H7 (cell line): Measurements from ENCODE around the gene IQGAP1. TPM values are rescaled to one million over a fixed set of nuclear protein-coding genes. Genes with fewer than 3 reads are reported as not detected.
A peak's percentile ranks its signal among the peaks of the same experiment; 100 is the strongest.
"Not testable (repeated sequence)": the region's sequence is repeated elsewhere in the genome, so short reads cannot be mapped to it uniquely, and the experiment has no call there.

Experiments
- DNase-seq: peaks from one replicate; pipeline ENCODE4 v3.0.0; 2012
- H3K27me3 ChIP-seq: 2 replicates; pipeline ENCODE4 v1.6.0; 2011; ENCODE audit warnings: mild to moderate bottlenecking, low read length; ENCODE audit not compliant: control insufficient read depth, insufficient read depth
- H3K36me3 ChIP-seq: replicated peaks from 2 replicates; pipeline ENCODE4 v1.5.1; 2011; ENCODE audit warnings: low read length; ENCODE audit not compliant: control insufficient read depth, insufficient read depth
- H3K4me3 ChIP-seq: 2 replicates; pipeline ENCODE4 v1.5.1; 2011; ENCODE audit warnings: low read depth, mild to moderate bottlenecking, control low read depth, low read length, moderate library complexity; ENCODE audit not compliant: insufficient read depth
- total RNA-seq: library from RNA; depleted of rRNA; stranded (reverse); fragments of >200 nt; shearing (Covaris generic); gene quantifications from 2 replicates; pipeline ENCODE4 v1.2.3, GENCODE V29; 2014

The IQGAP1 gene
- total RNA-seq, 1 experiment from 2014 or later = 74.7 TPM

DNA sequence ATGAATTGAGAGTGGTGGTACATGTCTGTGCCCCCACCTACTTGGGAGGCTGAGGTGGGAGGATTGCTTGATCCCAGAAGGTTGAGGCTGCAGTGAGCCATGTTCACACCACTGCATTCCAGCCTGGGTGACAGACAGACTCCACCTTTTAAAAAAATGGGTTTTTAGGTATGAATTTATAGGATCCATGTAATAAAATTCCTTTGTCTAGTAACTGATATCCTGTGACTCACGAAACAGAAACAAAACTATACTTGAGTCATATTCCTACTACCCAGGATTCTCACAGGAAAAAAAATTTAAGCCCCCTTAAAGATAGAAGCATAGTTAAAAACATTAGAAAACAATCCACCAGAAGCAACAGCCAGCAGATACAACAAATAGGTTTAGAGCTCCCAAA is 131.6 kb downstream of the IQGAP1 start:
- Histone ChIP-seq H3K27me3 (no peaks in the 10 kb centered on the region), H3K4me3 (no peak overlapping the region), H3K36me3 (no peaks in the 10 kb centered on the region)
- no peak for DNase-seq

DNA sequence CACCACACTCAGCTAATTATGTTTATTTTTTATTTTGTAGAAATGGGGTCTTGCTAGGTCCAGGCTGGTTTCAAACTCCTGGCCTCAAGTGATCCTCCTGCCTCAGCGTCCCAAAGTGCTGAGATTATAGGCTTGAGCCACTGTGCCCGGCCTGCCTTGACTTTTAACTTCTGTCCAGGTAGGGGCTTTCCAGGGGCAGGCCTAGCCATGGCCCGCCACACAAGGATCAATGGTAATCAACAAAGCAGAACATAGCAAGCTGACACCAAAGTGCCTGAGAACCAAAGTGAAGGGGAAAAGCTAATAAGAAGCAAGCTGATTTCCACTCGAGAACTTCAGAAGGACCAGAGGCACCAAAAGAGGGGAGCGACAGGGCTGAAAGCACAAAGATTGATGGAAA is 132.3 kb downstream of the IQGAP1 start:
- DNase-seq = no peak
- Histone ChIP-seq H3K4me3 (no peak overlapping the region), H3K27me3 (no peaks in the 10 kb centered on the region), H3K36me3 (no peaks in the 10 kb centered on the region)

- no peak overlapping the region for H3K4me3 ChIP-seq
- peaks cover 1% of the 10 kb centered on the region for H3K27me3 ChIP-seq
- H3K36me3 ChIP-seq = no peaks in the 10 kb centered on the region
- no peak for DNase-seq
Observed at GRCh38 chr15:90523373-90523772, 135.3 kb downstream of the IQGAP1 start.

GRCh38 chr15:90524018-90524803 is 136.2 kb downstream of the IQGAP1 start:
- not testable (repeated sequence) for H3K4me3 ChIP-seq, DNase-seq, H3K27me3 ChIP-seq, H3K36me3 ChIP-seq

- H3K27me3 ChIP-seq = peaks cover 39% of the 10 kb centered on the region
- no peaks in the 10 kb centered on the region for H3K36me3 ChIP-seq
Observed at GRCh38 chr15:90529011-90529370, 140.9 kb downstream of the IQGAP1 start.

DNA sequence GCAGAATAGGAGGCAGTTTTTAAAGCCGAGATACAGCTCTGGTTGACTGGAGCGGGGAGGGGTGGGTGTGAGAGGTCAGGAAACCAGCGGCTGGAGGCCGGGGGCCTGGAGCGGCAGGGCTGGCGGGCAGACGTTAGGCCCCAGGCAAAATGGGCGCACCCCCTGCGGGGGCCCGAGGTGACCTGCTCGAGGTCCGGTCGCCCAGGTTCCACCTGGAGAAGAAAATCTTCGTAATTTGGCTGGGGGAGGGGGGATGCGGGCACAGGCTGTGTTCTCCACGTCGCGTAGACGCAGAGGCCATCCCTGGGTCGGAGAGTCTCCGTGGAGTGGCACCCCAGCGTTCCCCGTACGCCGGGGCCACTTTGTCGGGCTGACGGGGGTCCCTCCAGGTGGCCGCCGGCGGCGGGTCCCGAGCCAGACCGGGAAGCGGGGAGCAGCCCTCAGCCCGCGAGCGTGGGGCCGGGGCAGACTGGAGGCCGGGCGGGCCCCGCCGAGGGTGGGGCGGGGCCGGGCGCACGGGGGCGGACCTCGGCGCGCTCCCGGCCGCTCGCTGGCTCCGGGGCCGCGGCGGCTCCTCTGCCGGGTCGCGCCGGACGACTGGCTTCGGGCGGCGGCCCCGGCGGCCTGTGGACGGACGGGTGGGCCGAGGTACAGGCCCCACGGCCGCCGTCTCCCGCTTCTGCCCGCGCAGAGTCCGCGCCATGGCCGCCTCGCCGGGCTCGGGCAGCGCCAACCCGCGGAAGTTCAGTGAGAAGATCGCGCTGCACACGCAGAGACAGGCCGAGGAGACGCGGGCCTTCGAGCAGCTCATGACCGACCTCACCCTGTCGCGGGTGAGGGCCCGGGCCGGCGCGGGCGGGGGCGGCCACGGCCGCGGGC is 141.6 kb downstream of the IQGAP1 start, which contains the start of gene CRTC3:
TSS of gene CRTC3 (plus strand) at position 553 of the 879 bp plus-strand sequence. CDS start at position 702, 149 bp downstream.
- peak; percentile 94 for DNase-seq
- Histone ChIP-seq H3K36me3 (no peaks in the 10 kb centered on the region), H3K27me3 (peaks cover 39% of the 10 kb centered on the region), H3K4me3 (peak within 1 kb of the TSS; percentile 67)

More at GRCh38 chr15:90529011-90529370, 140.9 kb downstream of the IQGAP1 start:
- peak overlapping the region; percentile 67; the same call in 1 of the 2 replicates for H3K4me3 ChIP-seq
- no peak for DNase-seq

DNA sequence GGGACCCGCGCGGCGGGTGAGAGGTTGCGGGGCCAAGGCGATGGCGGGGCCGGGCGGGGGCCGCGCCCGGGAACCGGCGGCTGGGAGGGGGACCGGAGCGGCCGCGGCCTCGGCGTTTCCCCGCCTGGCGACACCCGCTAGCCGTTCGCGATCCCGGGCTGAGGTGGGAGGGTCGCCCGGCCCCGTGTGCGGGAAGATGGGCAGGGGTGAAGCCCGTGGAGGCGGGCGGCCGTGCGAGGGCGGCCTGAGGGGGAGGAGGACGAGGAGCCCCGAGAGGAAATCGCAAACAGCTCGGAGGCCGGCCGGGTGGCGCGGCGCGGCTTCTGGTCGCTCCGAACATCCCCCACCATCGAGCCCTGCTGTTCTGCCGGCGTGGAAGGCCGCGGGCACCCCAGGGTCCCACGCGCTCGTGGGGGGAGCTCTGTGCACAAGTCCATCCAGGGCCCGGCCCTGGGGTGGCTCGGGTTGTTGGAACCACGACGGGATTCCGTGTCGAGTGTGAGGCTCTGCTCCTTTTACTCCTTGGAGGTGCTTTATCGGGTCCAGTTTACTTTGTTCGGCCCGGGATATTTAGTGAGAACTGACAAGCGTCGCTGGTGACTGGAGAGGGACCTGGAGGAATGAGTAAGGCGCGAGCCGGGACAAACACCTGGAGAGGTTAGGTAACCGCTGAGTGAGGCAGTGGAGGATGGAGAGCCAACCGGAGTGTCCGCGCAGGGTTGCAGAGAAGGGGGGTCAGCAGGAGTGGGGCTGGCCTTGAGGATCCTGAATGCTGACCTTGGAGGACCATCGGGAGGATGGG is 142.4 kb downstream of the IQGAP1 start:
- no peaks in the 10 kb centered on the region for H3K36me3 ChIP-seq
- peak overlapping the region; percentile 62 for H3K4me3 ChIP-seq
- H3K27me3 ChIP-seq = peaks cover 39% of the 10 kb centered on the region
- peak; percentile 87 for DNase-seq

DNA sequence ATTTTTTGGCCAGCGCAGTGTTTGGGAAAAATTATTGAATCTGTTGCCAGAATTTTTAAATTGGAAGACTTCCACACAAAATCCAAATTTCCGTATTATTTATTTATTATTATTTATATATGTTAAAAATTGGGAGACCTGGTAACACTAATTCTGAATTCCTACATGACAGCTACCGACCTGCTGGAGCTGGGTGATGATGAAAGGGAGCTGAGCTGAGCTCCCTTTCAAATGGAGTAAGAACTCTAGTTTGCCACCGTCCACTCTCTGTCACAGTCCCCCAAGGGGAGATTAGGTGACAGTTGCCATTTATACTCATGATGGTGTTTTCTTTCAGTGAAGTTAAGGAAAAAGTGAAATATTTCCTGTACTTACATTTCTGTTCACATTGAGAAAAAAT is 143.1 kb downstream of the IQGAP1 start:
- H3K36me3 ChIP-seq = no peaks in the 10 kb centered on the region
- peaks cover 39% of the 10 kb centered on the region for H3K27me3 ChIP-seq
- DNase-seq = peak; percentile 51
- no peak overlapping the region for H3K4me3 ChIP-seq

GRCh38 chr15:90535254-90535653 is 147.2 kb downstream of the IQGAP1 start:
- Histone ChIP-seq H3K36me3 (no peaks in the 10 kb centered on the region), H3K27me3 (peaks cover 21% of the 10 kb centered on the region), H3K4me3 (no peak overlapping the region)
- DNase-seq = no peak

DNA sequence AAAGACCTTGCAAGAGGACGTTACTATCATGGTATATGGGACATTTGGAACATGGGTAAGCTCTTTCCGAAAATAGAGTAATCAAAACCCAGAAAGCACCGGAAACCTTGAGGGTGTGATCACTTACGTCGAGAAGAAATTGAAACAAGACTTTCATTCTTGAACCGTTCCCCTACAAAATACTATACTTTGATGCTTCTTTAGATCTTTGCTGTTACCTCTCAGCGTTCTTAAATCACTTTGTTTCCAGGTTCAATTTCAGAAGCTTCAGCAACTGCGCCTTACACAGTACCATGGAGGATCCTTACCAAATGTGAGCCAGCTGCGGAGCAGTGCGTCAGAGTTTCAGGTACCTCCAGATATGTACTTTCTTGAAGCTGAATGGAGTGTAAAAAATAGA is 151.7 kb downstream of the IQGAP1 start:
- H3K27me3 ChIP-seq = no peaks in the 10 kb centered on the region
- H3K4me3 ChIP-seq = no peak overlapping the region
- no peaks in the 10 kb centered on the region for H3K36me3 ChIP-seq
- DNase-seq = no peak

- Histone ChIP-seq H3K36me3 (no peaks in the 10 kb centered on the region), H3K27me3 (no peaks in the 10 kb centered on the region), H3K4me3 (no peak overlapping the region)
- DNase-seq = no peak
Observed at GRCh38 chr15:90540768-90541167, 152.7 kb downstream of the IQGAP1 start.

- Histone ChIP-seq H3K4me3 (no peak overlapping the region), H3K27me3 (no peaks in the 10 kb centered on the region), H3K36me3 (no peaks in the 10 kb centered on the region)
- no peak for DNase-seq
Observed at GRCh38 chr15:90545095-90545494, 157.1 kb downstream of the IQGAP1 start.

GRCh38 chr15:90547540-90547939 is 159.5 kb downstream of the IQGAP1 start:
- DNase-seq = no peak

DNA sequence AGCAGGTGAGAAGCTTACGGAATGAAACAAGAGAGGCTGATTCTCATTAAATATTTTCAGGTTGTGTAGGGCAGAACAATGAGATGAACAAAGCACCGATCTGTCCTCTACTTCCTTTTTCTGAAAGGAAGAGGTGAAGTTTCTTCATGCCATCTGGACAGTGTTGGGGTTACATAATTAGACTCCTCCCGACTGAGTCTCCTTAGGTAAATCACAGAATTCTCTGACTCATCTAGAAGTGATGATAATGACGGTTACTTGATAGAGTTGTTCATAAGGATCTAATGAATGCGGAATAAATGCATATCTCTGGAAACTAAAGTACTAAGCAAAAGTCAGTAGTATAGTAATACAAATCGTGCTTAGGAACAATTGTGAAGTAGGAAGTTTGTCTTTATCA is 162.9 kb downstream of the IQGAP1 start:
- no peaks in the 10 kb centered on the region for H3K27me3 ChIP-seq
- H3K36me3 ChIP-seq = no peaks in the 10 kb centered on the region
- no peak for DNase-seq
- H3K4me3 ChIP-seq = no peak overlapping the region

More at GRCh38 chr15:90547540-90547939, 159.5 kb downstream of the IQGAP1 start:
- H3K4me3 ChIP-seq = no peak overlapping the region
- no peaks in the 10 kb centered on the region for H3K36me3 ChIP-seq
- no peaks in the 10 kb centered on the region for H3K27me3 ChIP-seq
